ENCODE results near the gene KCTD18.

Gene KCTD18

GRCh38 chr2:200484934-200485333 is 24.9 kb downstream of the KCTD18 start:
- no peak for DNase-seq

- peak; percentile 48 for DNase-seq
Observed at GRCh38 chr2:200483729-200484198, 26.1 kb downstream of the KCTD18 start.

GRCh38 chr2:200482194-200482593 is 27.7 kb downstream of the KCTD18 start:
- no peak for DNase-seq

- DNase-seq = no peak
Observed at GRCh38 chr2:200479692-200480265, 30.1 kb downstream of the KCTD18 start.

GRCh38 chr2:200477667-200478131 is 32.2 kb downstream of the KCTD18 start:
- no peak for DNase-seq

GRCh38 chr2:200476836-200477235 is 33.0 kb downstream of the KCTD18 start:
- no peak for DNase-seq

- no peak for DNase-seq
Observed at GRCh38 chr2:200475795-200476194, 34.1 kb downstream of the KCTD18 start.

- DNase-seq = no peak
Observed at GRCh38 chr2:200472853-200473464, 36.9 kb downstream of the KCTD18 start.

GRCh38 chr2:200471928-200472645 is 37.8 kb downstream of the KCTD18 start:
- no peak for DNase-seq

GRCh38 chr2:200471324-200471848 is 38.5 kb downstream of the KCTD18 start:
- DNase-seq = peak; percentile 51

GRCh38 chr2:200470230-200470629 is 39.6 kb downstream of the KCTD18 start:
- peak; percentile 26 for DNase-seq

GRCh38 chr2:200469708-200470211 is 40.1 kb downstream of the KCTD18 start:
- no peak for DNase-seq

- DNase-seq = no peak
Observed at GRCh38 chr2:200467806-200468681, 41.8 kb downstream of the KCTD18 start.

- no peak for DNase-seq
Observed at GRCh38 chr2:200466425-200467418, 43.1 kb downstream of the KCTD18 start.

- DNase-seq = no peak
Observed at GRCh38 chr2:200463452-200463851, 46.4 kb downstream of the KCTD18 start.

GRCh38 chr2:200461846-200462710 is 47.8 kb downstream of the KCTD18 start:
- DNase-seq = no peak

GRCh38 chr2:200459101-200459500 is 50.8 kb downstream of the KCTD18 start:
- no peak for DNase-seq

GRCh38 chr2:200456567-200456966 is 53.3 kb downstream of the KCTD18 start:
- no peak for DNase-seq

- DNase-seq = no peak
Observed at GRCh38 chr2:200455958-200456421, 53.9 kb downstream of the KCTD18 start.

All from NCI-H2171 treated with DMSO at 0.1 percent for 48 hours (cell line).